PC-9 (cell line): ENCODE data around the gene FAAH. TPM values are rescaled to one million over a fixed set of nuclear protein-coding genes. Genes with fewer than 3 reads are reported as not detected.
A peak's percentile ranks its signal among the peaks of the same experiment; 100 is the strongest.

Experiments used
- Bru-seq: library from RNA; stranded (reverse); fragments of 400-500 nt; gene quantifications from one replicate; lab custom pipeline; 2021; lab: Mats Ljungman, UMichigan
- BruChase-seq, 2 experiments: library from RNA; stranded (reverse); fragments of 400-500 nt; gene quantifications; one replicate each; lab custom pipeline; 2021; lab: Mats Ljungman, UMichigan
- BruUV-seq: library from RNA; stranded (reverse); fragments of 400-500 nt; replicated peaks from 2 replicates; lab custom pipeline; 2021; lab: Mats Ljungman, UMichigan
- CTCF ChIA-PET: fragments of 300-600 bp; sonication (Branson Sonifier 250); formaldehyde crosslinking; loops from one replicate; lab custom pipeline; 2022; ENCODE audit warnings: antibody characterized with exemption; lab: Charles Lee
- POLR2A ChIA-PET: fragments of 300-600 bp; sonication (Branson Sonifier 250); formaldehyde crosslinking; loops from one replicate; lab custom pipeline; 2022; ENCODE audit warnings: antibody characterized with exemption; ENCODE audit not compliant: unreplicated experiment; lab: Charles Lee
- DNase-seq, 2 experiments: peaks; one replicate each; pipeline versions ENCODE4 v3.0.0 to v3.0.0-alpha.2; 2015 to 2022; ENCODE audit warnings: mixed read lengths in 1 of 2
- H2AFZ ChIP-seq: fragments of 200-600 bp; sonication (generic); 2 replicates; pipeline ENCODE4 v1.8.1; 2017; ENCODE audit warnings: antibody characterized with exemption
- H3F3A ChIP-seq: fragments of 200-600 bp; sonication (generic); 2 replicates; pipeline ENCODE4 v1.8.1; 2017; ENCODE audit warnings: antibody characterized with exemption, mild to moderate bottlenecking, low read depth; ENCODE audit not compliant: insufficient read depth
- H3K27ac ChIP-seq: fragments of 200-600 bp; sonication (generic); 2 replicates; pipeline ENCODE4 v1.6.1; 2016; ENCODE audit warnings: mixed run types
- H3K27me3 ChIP-seq: fragments of 200-600 bp; sonication (generic); 2 replicates; pipeline ENCODE4 v1.6.1; 2016; ENCODE audit warnings: low read depth, mixed run types; ENCODE audit not compliant: insufficient read depth
- H3K36me3 ChIP-seq: fragments of 200-600 bp; sonication (generic); 2 replicates; pipeline ENCODE4 v1.6.1; 2016; ENCODE audit warnings: low read depth, mixed run types
- H3K4me1 ChIP-seq: fragments of 200-600 bp; sonication (generic); replicated peaks from 2 replicates; pipeline ENCODE4 v1.6.1; 2016; ENCODE audit warnings: mixed run types; ENCODE audit not compliant: insufficient read depth
- H3K4me2 ChIP-seq: fragments of 200-600 bp; sonication (generic); 2 replicates; pipeline ENCODE4 v1.6.1; 2017; ENCODE audit warnings: mixed run types
- H3K4me3 ChIP-seq: fragments of 200-600 bp; sonication (generic); 2 replicates; pipeline ENCODE4 v1.6.1; 2016; ENCODE audit warnings: mixed run types
- H3K79me2 ChIP-seq: fragments of 200-600 bp; sonication (generic); 2 replicates; pipeline ENCODE4 v1.6.1; 2017; ENCODE audit warnings: low read depth, mixed run types
- H3K9me2 ChIP-seq: fragments of 200-600 bp; sonication (generic); 2 replicates; pipeline ENCODE4 v1.8.1; 2017; ENCODE audit warnings: mild to moderate bottlenecking; ENCODE audit not compliant: insufficient read depth
- H3K9me3 ChIP-seq: fragments of 200-600 bp; sonication (generic); 2 replicates; pipeline ENCODE4 v1.8.1; 2016; ENCODE audit warnings: low read depth; ENCODE audit not compliant: insufficient read depth
- H4K20me1 ChIP-seq: fragments of 200-600 bp; sonication (generic); 2 replicates; pipeline ENCODE4 v1.8.1; 2017; ENCODE audit not compliant: insufficient read depth
- EZH2 ChIP-seq: fragments of 200-600 bp; sonication (generic); IDR thresholded peaks from 2 replicates; pipeline ENCODE4 v1.8.0; 2017; ENCODE audit warnings: antibody characterized with exemption, low read depth
- intact Hi-C: fragments of 100-400 bp; cut with micrococcal nuclease; formaldehyde crosslinking; loops from one replicate; pipeline ENCODE4 v1.10.0; 2022; ENCODE audit not compliant: unreplicated experiment
- long read RNA-seq: library from polyadenylated mRNA; stranded (forward); transcript quantifications from one replicate; pipeline ENCODE4 v2.0.0, GENCODE V29; 2022
- total RNA-seq: library from RNA; stranded (reverse); gene quantifications from 2 replicates; pipeline ENCODE4 v1.2.3, GENCODE V29; 2021
- TF ChIP-seq, protein P1 (sequence below): fragments of 200-600 bp; sonication (generic); conservative IDR thresholded peaks from 2 replicates; pipeline ENCODE4 v1.6.1; 2017; ENCODE audit warnings: mixed run types, antibody characterized with exemption, mild to moderate bottlenecking, moderate library complexity

Gene FAAH
- total RNA-seq (19.1 and 23.8 TPM in 2 replicates), Bru-seq, nascent RNA (percentile 49 among the genes with signal in this experiment), BruChase-seq, experiment 1, labeled RNA remaining after a 2-hour chase (percentile 47 among the genes with signal in this experiment), BruChase-seq, experiment 2, labeled RNA remaining after a 6-hour chase (percentile 47 among the genes with signal in this experiment)
- long read RNA-seq, transcript FAAH-201 (15 exons, 2,094 nt), result major isoform, 21 of 34 reads
- long read RNA-seq, partial matches to known transcripts, result 2 of 34 reads
- long read RNA-seq, other reads (novel, unspliced or antisense), result 11 of 34 reads

DNA sequence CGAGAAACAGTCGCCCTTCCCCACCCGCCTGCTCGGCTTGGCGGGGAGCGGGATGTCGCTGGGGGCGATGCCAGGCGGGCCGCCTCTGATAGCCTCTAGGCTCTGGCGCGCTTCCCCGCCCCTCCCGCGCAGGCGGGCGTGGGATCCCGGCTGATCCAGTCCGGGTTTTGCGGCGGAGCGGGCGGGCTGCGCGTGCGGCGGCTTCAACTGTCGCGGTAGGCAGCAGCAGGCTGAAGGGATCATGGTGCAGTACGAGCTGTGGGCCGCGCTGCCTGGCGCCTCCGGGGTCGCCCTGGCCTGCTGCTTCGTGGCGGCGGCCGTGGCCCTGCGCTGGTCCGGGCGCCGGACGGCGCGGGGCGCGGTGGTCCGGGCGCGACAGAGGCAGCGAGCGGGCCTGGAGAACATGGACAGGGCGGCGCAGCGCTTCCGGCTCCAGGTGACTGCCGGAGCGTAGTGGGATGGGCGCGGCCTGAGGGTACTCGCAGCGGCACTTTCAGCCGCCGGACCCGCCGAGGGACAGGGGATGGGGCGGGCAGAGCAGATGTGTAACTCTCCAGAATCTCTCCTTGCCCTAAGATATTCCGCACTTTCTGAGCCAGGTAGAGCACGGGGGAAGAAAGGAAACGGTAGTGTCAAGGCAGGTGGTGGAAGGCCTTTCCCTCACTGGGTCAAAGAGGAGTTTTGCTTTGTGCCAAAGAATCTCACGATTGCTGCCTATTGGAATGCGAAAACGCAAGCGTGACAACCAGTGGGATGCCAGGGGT, at the start of gene FAAH:
FAAH (plus strand) TSS at position 210 of the 764 bp plus-strand sequence; CDS start at position 242, 32 bp downstream.
- DNase-seq, result peak in 1 of 2 experiments; percentile 82
- BruUV-seq, result no TSS peak
- ChIA-PET CTCF (no interaction called here), POLR2A (interaction anchor here (0.6 kb wide), 1 partner anchor 225 kb away, joined by 3 read pairs; no protein-coding TSS in a partner anchor)
- no peaks in the 10 kb centered on the region for H3K36me3 ChIP-seq
- H4K20me1 ChIP-seq, result no peaks in the 10 kb centered on the region
- no peaks in the 10 kb centered on the region for H3K79me2 ChIP-seq
- no peak within 1 kb of the TSS for H3K27ac ChIP-seq
- H3K4me2 ChIP-seq, result peak within 1 kb of the TSS; percentile 72
- no peaks in the 10 kb centered on the region for H3F3A ChIP-seq
- H3K27me3 ChIP-seq, result peaks cover 7% of the 10 kb centered on the region; the same call in 1 of the 2 replicates
- no peaks in the 10 kb centered on the region for H3K9me2 ChIP-seq
- H2AFZ ChIP-seq, result peak within 1 kb of the TSS; percentile 73; the same call in 1 of the 2 replicates
- peak within 1 kb of the TSS; percentile 53 for H3K4me3 ChIP-seq
- TF ChIP-seq, protein P1, sequence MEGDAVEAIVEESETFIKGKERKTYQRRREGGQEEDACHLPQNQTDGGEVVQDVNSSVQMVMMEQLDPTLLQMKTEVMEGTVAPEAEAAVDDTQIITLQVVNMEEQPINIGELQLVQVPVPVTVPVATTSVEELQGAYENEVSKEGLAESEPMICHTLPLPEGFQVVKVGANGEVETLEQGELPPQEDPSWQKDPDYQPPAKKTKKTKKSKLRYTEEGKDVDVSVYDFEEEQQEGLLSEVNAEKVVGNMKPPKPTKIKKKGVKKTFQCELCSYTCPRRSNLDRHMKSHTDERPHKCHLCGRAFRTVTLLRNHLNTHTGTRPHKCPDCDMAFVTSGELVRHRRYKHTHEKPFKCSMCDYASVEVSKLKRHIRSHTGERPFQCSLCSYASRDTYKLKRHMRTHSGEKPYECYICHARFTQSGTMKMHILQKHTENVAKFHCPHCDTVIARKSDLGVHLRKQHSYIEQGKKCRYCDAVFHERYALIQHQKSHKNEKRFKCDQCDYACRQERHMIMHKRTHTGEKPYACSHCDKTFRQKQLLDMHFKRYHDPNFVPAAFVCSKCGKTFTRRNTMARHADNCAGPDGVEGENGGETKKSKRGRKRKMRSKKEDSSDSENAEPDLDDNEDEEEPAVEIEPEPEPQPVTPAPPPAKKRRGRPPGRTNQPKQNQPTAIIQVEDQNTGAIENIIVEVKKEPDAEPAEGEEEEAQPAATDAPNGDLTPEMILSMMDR, result no peak
- TF ChIP-seq EZH2, result no peak
- no peaks in the 10 kb centered on the region for H3K4me1 ChIP-seq
- intact Hi-C loops, result loop anchor here (2.0 kb wide), 1 partner anchor 53 kb away; the partner anchor contains the start of gene NSUN4
- peaks cover 15% of the 10 kb centered on the region; the same call in 1 of the 2 replicates for H3K9me3 ChIP-seq

DNA sequence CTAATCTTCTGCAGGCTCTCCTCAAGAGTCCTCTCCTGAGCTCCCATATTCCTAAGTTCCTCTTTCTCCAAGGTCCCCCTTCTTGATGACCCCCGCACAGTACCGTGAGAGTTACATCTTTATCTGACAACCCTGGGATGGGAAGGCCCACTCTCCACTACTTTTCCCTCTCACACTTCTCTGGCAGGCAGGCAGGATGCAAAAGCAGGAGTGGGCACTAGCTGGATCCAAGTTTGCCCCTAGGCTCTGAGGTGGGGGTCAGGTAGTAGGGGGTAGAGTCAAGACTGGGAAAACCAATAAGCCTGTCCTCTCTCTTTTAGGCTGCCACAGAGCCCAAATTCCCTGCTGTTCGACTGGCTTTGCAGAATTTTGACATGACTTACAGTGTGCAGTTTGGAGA, 49.6 kb upstream of the FAAH start:
- no peak for DNase-seq
- no peaks in the 10 kb centered on the region for H3K9me3 ChIP-seq
- ChIA-PET CTCF (interaction anchor here (0.7 to 1.3 kb wide), 2 partner anchors 11 to 375 kb away, joined by 4 to 6 read pairs; no protein-coding TSS in a partner anchor), POLR2A (interaction anchor here (0.6 kb wide), 1 partner anchor 13 kb away, joined by 5 read pairs; no protein-coding TSS in a partner anchor)
- H3F3A ChIP-seq, result peaks cover 30% of the 10 kb centered on the region
- no peak for TF ChIP-seq EZH2
- TF ChIP-seq, protein P1, result no peak
- no peaks in the 10 kb centered on the region for H4K20me1 ChIP-seq
- H3K79me2 ChIP-seq, result peaks cover 17% of the 10 kb centered on the region
- no peak overlapping the region for H3K27ac ChIP-seq
- intact Hi-C loops, result loop anchor here (10.0 kb wide), 1 partner anchor 1330 kb away; the partner anchor contains the start of genes HECTD3 and UROD
- peaks cover 12% of the 10 kb centered on the region; the same call in 1 of the 2 replicates for H3K4me1 ChIP-seq
- no peak overlapping the region for H3K4me3 ChIP-seq
- H3K9me2 ChIP-seq, result no peaks in the 10 kb centered on the region
- H3K36me3 ChIP-seq, result peaks cover 7% of the 10 kb centered on the region
- H2AFZ ChIP-seq, result no peak overlapping the region
- H3K27me3 ChIP-seq, result no peaks in the 10 kb centered on the region
- no TSS peak for BruUV-seq
- no peak overlapping the region for H3K4me2 ChIP-seq

DNA sequence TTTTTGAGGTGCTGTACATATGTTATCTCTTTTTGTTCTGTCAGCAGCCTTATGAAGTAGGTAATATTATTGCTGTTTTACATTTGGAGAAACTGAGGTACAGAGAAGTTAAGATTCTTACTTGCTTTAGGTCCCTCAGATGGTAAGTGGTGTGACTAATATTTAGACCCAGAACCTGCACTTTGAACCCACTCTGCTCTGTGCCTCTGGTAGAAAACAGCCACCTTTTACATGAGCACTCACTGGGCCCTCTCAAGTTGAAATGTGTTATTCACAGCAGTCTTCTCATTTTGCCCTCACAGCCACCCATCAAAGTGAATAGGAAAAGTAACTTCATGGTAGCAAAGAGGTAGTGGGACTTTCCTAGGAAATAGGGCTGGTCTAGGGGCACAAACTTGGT, 48.8 kb upstream of the FAAH start:
- Histone ChIP-seq H3F3A (peaks cover 22% of the 10 kb centered on the region), H3K27ac (no peak overlapping the region), H3K4me2 (no peak overlapping the region), H3K4me3 (no peak overlapping the region), H3K9me3 (no peaks in the 10 kb centered on the region), H2AFZ (no peak overlapping the region), H3K4me1 (peaks cover 12% of the 10 kb centered on the region; the same call in 1 of the 2 replicates), H3K79me2 (peaks cover 17% of the 10 kb centered on the region), H3K27me3 (no peaks in the 10 kb centered on the region), H4K20me1 (no peaks in the 10 kb centered on the region), H3K9me2 (no peaks in the 10 kb centered on the region), H3K36me3 (peaks cover 12% of the 10 kb centered on the region)
- POLR2A ChIA-PET, result interaction anchor here (0.7 kb wide), 1 partner anchor 58 kb away, joined by 4 read pairs; no protein-coding TSS in a partner anchor
- DNase-seq, result no peak
- CTCF ChIA-PET, result interaction anchor here (0.6 kb wide), 1 partner anchor 59 kb away, joined by 3 read pairs; no protein-coding TSS in a partner anchor
- TF ChIP-seq EZH2, result no peak
- TF ChIP-seq, protein P1, result no peak
- BruUV-seq, result no TSS peak
- intact Hi-C loops, result loop anchor here (5.0 to 10.0 kb wide), 2 partner anchors 308 to 1330 kb away; partner anchors contain the start of genes HECTD3 and UROD
